ENCODE results near the gene C1orf50.

DNA sequence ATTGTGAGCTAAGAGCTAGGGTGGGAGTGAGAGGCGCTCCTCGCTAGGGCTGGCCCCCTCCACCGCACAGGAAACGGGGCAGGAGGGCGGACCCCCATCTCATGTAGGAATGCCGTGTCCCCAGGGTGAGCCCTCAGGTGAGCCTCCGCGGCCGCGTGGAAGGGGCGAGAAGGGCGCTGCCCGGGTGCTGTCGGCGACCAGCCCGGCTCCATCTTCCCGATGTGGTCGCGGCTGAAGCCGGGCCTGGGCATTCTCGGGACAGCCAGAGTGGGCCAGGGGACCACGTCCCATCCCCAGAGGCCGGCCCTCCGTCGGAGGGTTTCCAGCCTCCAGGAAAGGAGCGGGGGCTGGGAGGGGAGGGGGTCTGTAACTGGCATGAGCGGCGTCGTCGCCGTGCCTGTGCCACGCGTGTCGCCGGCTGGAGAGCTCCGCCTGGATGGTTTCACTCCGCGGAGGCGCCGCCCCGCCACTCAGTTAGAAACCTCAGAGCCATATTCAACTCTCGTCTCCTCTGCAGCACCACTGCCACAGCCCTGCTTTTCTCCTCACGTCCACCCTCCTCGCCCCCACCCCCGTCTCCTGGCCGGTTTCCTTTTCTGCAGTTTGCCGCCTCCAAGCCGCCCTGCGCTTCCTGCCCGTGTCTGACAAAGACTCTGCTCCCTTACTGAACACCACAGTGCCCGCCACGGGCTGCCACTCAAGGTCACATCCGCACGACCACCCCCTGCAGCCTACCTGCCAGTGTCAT is 18.1 kb downstream of the C1orf50 start, which contains the start of gene TMEM269:
- TF ChIP-seq CTBP1 (IDR thresholded peaks at IDR 0.05; ENCODE audit: borderline replicate concordance) (no peak), HDGF (IDR thresholded peaks at IDR 0.05; ENCODE audit: borderline replicate concordance) (no peak), SP1 (IDR thresholded peaks at IDR 0.05) (no peak), NFRKB (IDR thresholded peaks at IDR 0.05) (no peak)

Measured in HEK293T (cell line).